ENCODE data around the gene ITPR1. TPM values are rescaled to one million over a fixed set of nuclear protein-coding genes. Genes with fewer than 3 reads are reported as not detected.

Gene ITPR1
- total and polyA plus RNA-seq, 10 of the 15 experiments (the other 5 are each of a cell fraction or from before 2014, with no cell fraction given): 12.2 to 239 (median 28.4) TPM

GRCh38 chr3:4735243-4735642, 242.1 kb downstream of the ITPR1 start:
- Histone ChIP-seq H3K4me2 (ENCODE audit: control insufficient read depth, insufficient read depth) (no peak overlapping the region), H3K27me3 (replicated peaks in 1 of 2; ENCODE audit: control insufficient read depth in 2 of 2, insufficient read depth in 2 of 2, low read length in 1 of 2) (no peaks in the 10 kb centered on the region), H3K9me3 (replicated peaks; ENCODE audit: control insufficient read depth, insufficient read depth, low read length) (no peaks in the 10 kb centered on the region), H3K79me2 (ENCODE audit: control insufficient read depth, insufficient read depth, low read length) (no peaks in the 10 kb centered on the region), H3K36me3 (ENCODE audit: control insufficient read depth in 2 of 2, insufficient read depth in 2 of 2, low read length in 1 of 2) (peaks cover 0 to 13% of the 10 kb centered on the region in 2 experiments; a peak in 3 of 4 replicates), H3K4me3 (no peak overlapping the region), H2AFZ (ENCODE audit: control insufficient read depth, low read depth, low read length) (no peak overlapping the region), H4K20me1 (ENCODE audit: control insufficient read depth, insufficient read depth) (no peaks in the 10 kb centered on the region), H3K9ac (ENCODE audit: control insufficient read depth, insufficient read depth, low read length) (no peak overlapping the region), H3K4me1 (ENCODE audit: control insufficient read depth, insufficient read depth, low read length) (no peaks in the 10 kb centered on the region), H3K27ac (ENCODE audit: control insufficient read depth, insufficient read depth) (no peak overlapping the region)
- DNase-seq (ENCODE audit: low read depth, low spot score) (no peak), ATAC-seq (no peak), FAIRE-seq (no peak)
- no TSS peak for BruUV-seq (replicated peaks)
- SMC1A ChIA-PET (ENCODE audit: uncharacterized antibody, unreplicated experiment): interaction anchor here (1.1 to 23.0 kb wide), 2 partner anchors 8 to 18 kb away, joined by 6 to 429 read pairs; no protein-coding TSS in a partner anchor
- RAD21 ChIA-PET (ENCODE audit: unreplicated experiment): interaction anchor here (0.8 to 1.6 kb wide), 3 partner anchors 24 to 322 kb away, joined by 3 to 6 read pairs (median 4); no protein-coding TSS in a partner anchor
- no peak for TF ChIP-seq MYB (IDR thresholded peaks at IDR 0.05; ENCODE audit: borderline replicate concordance, low read depth, low read length)
- TF ChIP-seq GABPA (IDR thresholded peaks at IDR 0.05; ENCODE audit: low read depth): no peak
- no peak for TF ChIP-seq MXI1 (IDR thresholded peaks at IDR 0.05; ENCODE audit: low read depth, low read length)
- no peak for TF ChIP-seq NR2F1 (conservative IDR thresholded peaks at IDR 0.05)
- no peak for TF ChIP-seq POLR2A (IDR thresholded peaks at IDR 0.05; ENCODE audit: low read depth, low read length)
- no peak for TF ChIP-seq MYC (IDR thresholded peaks at IDR 0.05; ENCODE audit: insufficient read depth, insufficient read length, insufficient replicate concordance, low read length, severe bottlenecking)
- TF ChIP-seq IKZF1 (conservative IDR thresholded peaks at IDR 0.05): no peak
- in situ Hi-C loops (cut with MboI) (no loop called here), intact Hi-C loops (cut with micrococcal nuclease; ENCODE audit: unreplicated experiment) (no loop called here)
- CTCF ChIA-PET: interaction anchor here (1.0 to 1.2 kb wide), 4 partner anchors 8 to 291 kb away, joined by 3 to 4 read pairs (median 3); no protein-coding TSS in a partner anchor
- 53% methylated on average over 4 of the region's 4 CpGs for WGBS (ENCODE audit: insufficient coverage, insufficient replicate concordance, low lambda C conversion rate, missing lambda C conversion rate)
- POLR2A ChIA-PET: interaction anchor here (0.6 kb wide), 1 partner anchor 108 kb away, joined by 4 read pairs; no protein-coding TSS in a partner anchor

GRCh38 chr3:4736284-4736861, 243.2 kb downstream of the ITPR1 start:
- Histone ChIP-seq H3K4me3 (no peak overlapping the region), H3K9me3 (replicated peaks; ENCODE audit: control insufficient read depth, insufficient read depth, low read length) (no peaks in the 10 kb centered on the region), H3K27ac (ENCODE audit: control insufficient read depth, insufficient read depth) (no peak overlapping the region), H3K4me1 (ENCODE audit: control insufficient read depth, insufficient read depth, low read length) (peaks cover 3% of the 10 kb centered on the region; the same call in 1 of the 2 replicates), H3K27me3 (replicated peaks in 1 of 2; ENCODE audit: control insufficient read depth in 2 of 2, insufficient read depth in 2 of 2, low read length in 1 of 2) (no peaks in the 10 kb centered on the region), H4K20me1 (ENCODE audit: control insufficient read depth, insufficient read depth) (no peaks in the 10 kb centered on the region), H3K36me3 (ENCODE audit: control insufficient read depth in 2 of 2, insufficient read depth in 2 of 2, low read length in 1 of 2) (peaks cover 0 to 13% of the 10 kb centered on the region in 2 experiments), H3K79me2 (ENCODE audit: control insufficient read depth, insufficient read depth, low read length) (no peaks in the 10 kb centered on the region), H3K4me2 (ENCODE audit: control insufficient read depth, insufficient read depth) (no peak overlapping the region), H3K9ac (ENCODE audit: control insufficient read depth, insufficient read depth, low read length) (no peak overlapping the region), H2AFZ (ENCODE audit: control insufficient read depth, low read depth, low read length) (no peak overlapping the region)
- 92% methylated on average over 14 of the region's 14 CpGs for WGBS (ENCODE audit: insufficient coverage, insufficient replicate concordance, low lambda C conversion rate, missing lambda C conversion rate)
- in situ Hi-C loops (cut with MboI): no loop called here
- CTCF ChIA-PET: no interaction called here
- POLR2A ChIA-PET: interaction anchor here (0.5 kb wide), 1 partner anchor 150 kb away, joined by 3 read pairs; no protein-coding TSS in a partner anchor
- intact Hi-C loops (cut with micrococcal nuclease; ENCODE audit: unreplicated experiment): no loop called here
- FAIRE-seq (no peak), DNase-seq (ENCODE audit: low read depth, low spot score) (no peak), ATAC-seq (no peak)
- RAD21 ChIA-PET (ENCODE audit: unreplicated experiment): interaction anchor here (1.1 to 1.6 kb wide), 2 partner anchors 14 to 25 kb away, joined by 4 to 6 read pairs; no protein-coding TSS in a partner anchor
- BruUV-seq (replicated peaks): no TSS peak
- SMC1A ChIA-PET (ENCODE audit: uncharacterized antibody, unreplicated experiment): interaction anchor here (23.0 kb wide), 1 partner anchor 17 kb away, joined by 429 read pairs; no protein-coding TSS in a partner anchor
- TF ChIP-seq TAF1 (IDR thresholded peaks at IDR 0.05; ENCODE audit: borderline replicate concordance, low read depth, low read length): no peak
- no peak for TF ChIP-seq BRCA1 (IDR thresholded peaks at IDR 0.05; ENCODE audit: low read depth, low read length)
- TF ChIP-seq PRDM15 (CRISPR knock-in tag; IDR thresholded peaks at IDR 0.05): no peak
- TF ChIP-seq FOXM1 (IDR thresholded peaks at IDR 0.05; ENCODE audit: low read depth, low read length): no peak

Measured in GM12878 (cell line).